Lung (tissue), 12 donors: Measurements from ENCODE around the gene SEC23A. TPM values are rescaled to one million over a fixed set of nuclear protein-coding genes. Genes with fewer than 3 reads are reported as not detected.
"Not testable (repeated sequence)": the region's sequence is repeated elsewhere in the genome, so short reads cannot be mapped to it uniquely, and the experiment has no call there.

Experiments used
- ATAC-seq: fragments of 200-7000 bp; cut with Tn5 transposase; one replicate; pipeline ENCODE4 v1.9.1; 2020; ENCODE audit warnings: moderate number of reproducible peaks; ENCODE audit not compliant: insufficient read depth, low FRiP score
- DNase-seq, 3 donors: peaks; one replicate each; pipeline ENCODE4 v3.0.0-alpha.2; 2013 to 2017
- H3K27ac ChIP-seq, 2 donors: one replicate each; pipeline ENCODE4 v1.5.1; 2013; ENCODE audit warnings: mild to moderate bottlenecking in 2 of 2, moderate library complexity in 2 of 2, control low read depth in 1 of 2, inconsistent platforms in 1 of 2, low read depth in 1 of 2, low read length in 1 of 2
- H3K27me3 ChIP-seq, 3 donors: one replicate each; pipeline ENCODE4 v1.5.1; 2013; ENCODE audit warnings: low read length in 2 of 3; ENCODE audit not compliant: control insufficient read depth in 3 of 3, insufficient read depth in 3 of 3
- H3K36me3 ChIP-seq, 4 donors: one replicate each; pipeline ENCODE4 v1.5.1; 2013; ENCODE audit warnings: low read length in 4 of 4, mild to moderate bottlenecking in 1 of 4, moderate library complexity in 1 of 4; ENCODE audit not compliant: control insufficient read depth in 4 of 4, insufficient read depth in 4 of 4
- H3K4me1 ChIP-seq, 5 donors: one replicate each; pipeline ENCODE4 v1.5.1; 2013; ENCODE audit warnings: low read length in 5 of 5, mild to moderate bottlenecking in 2 of 5, moderate library complexity in 1 of 5; ENCODE audit not compliant: control insufficient read depth in 5 of 5, insufficient read depth in 5 of 5
- H3K4me3 ChIP-seq: one replicate; pipeline ENCODE4 v1.5.1; 2013; ENCODE audit warnings: mild to moderate bottlenecking, control low read depth, moderate library complexity
- H3K9ac ChIP-seq, 2 donors: one replicate each; pipeline ENCODE4 v1.5.1; 2013; ENCODE audit warnings: low read length in 2 of 2, control low read depth in 1 of 2; ENCODE audit not compliant: insufficient read depth in 1 of 2
- H3K9me3 ChIP-seq, 4 donors: one replicate each; pipeline ENCODE4 v1.5.1; 2013; ENCODE audit warnings: low read length in 3 of 4, mild to moderate bottlenecking in 1 of 4, moderate library complexity in 1 of 4; ENCODE audit not compliant: control insufficient read depth in 4 of 4, insufficient read depth in 3 of 4
- CTCF ChIP-seq: IDR thresholded peaks from 2 replicates; pipeline ENCODE4 v1.5.1; 2012; ENCODE audit warnings: mild to moderate bottlenecking; ENCODE audit errors: control extremely low read depth, extremely low read depth
- WGBS, 2 donors: extraction: QIAGEN DNeasy Blood & Tissue Kit; methylation state at CpG; one replicate each; pipeline ENCODE4 v1.1.7; 2013; 5-methylcytosine and 5-hydroxymethylcytosine counted together
- polyA plus RNA-seq, 2 donors: library from polyadenylated mRNA; stranded (reverse); fragments of 200-250 nt; gene quantifications; one replicate each; pipeline ENCODE4 v1.2.1, GENCODE V29; 2013
- total RNA-seq, 2 donors: library from RNA; depleted of rRNA in 1 of 2; stranded (reverse); fragments of >200 nt in 1 of 2; gene quantifications; one replicate each; pipeline ENCODE4 v1.2.1, GENCODE V29; 2014 to 2021
- donor health status: control.
- donor health status: control.
- donor health status: Bipolar disorder and iron deficiency.
- donor health status: healthy.
- donor health status: DM: yes; HTN: yes; CAD: no.

Gene SEC23A
- total and polyA plus RNA-seq, 4 donors: 10.6 to 78.9 (median 37.1) TPM

- Histone ChIP-seq H3K27ac (no peak overlapping the region), H3K4me3 (no peak overlapping the region), H3K9ac (no peak overlapping the region), H3K27me3 (no peaks in the 10 kb centered on the region), H3K4me1 (no peaks in the 10 kb centered on the region), H3K36me3 (peaks cover 9 to 48% (median 27%) of the 10 kb centered on the region in 4 donors), H3K9me3 (peaks cover 2 to 10% (median 7%) of the 10 kb centered on the region in 4 donors)
- ATAC-seq (no peak), DNase-seq (no peak)
- 95 to 97% methylated on average over 4 of the region's 4 CpGs for WGBS, 2 donors
- no peak for TF ChIP-seq CTCF
These were observed 42.1 kb downstream of the SEC23A start for GRCh38 chr14:39060818-39061437.

- ATAC-seq: no peak
- H3K36me3 ChIP-seq: peaks cover 16 to 49% (median 43%) of the 10 kb centered on the region in 4 donors
These were observed 47.1 kb downstream of the SEC23A start for GRCh38 chr14:39055786-39056474.

GRCh38 chr14:39052869-39053454 lies 50.1 kb downstream of the SEC23A start:
- ATAC-seq, H3K4me1 ChIP-seq: not testable (repeated sequence)
- 92 to 99% methylated on average over 5 of the region's 5 CpGs for WGBS, 2 donors

More at GRCh38 chr14:39055786-39056474, 47.1 kb downstream of the SEC23A start:
- DNase-seq: peak in 1 of 3 donors; percentile 4
- H3K4me3 ChIP-seq: no peak overlapping the region
- peaks cover 4 to 18% (median 9%) of the 10 kb centered on the region in 4 donors for H3K9me3 ChIP-seq
- TF ChIP-seq CTCF: no peak
- H3K27me3 ChIP-seq: no peaks in the 10 kb centered on the region
- H3K27ac ChIP-seq: no peak overlapping the region
- WGBS, 2 donors: 87 to 90% methylated on average over 10 of the region's 10 CpGs
- no peak overlapping the region for H3K9ac ChIP-seq
- H3K4me1 ChIP-seq: no peaks in the 10 kb centered on the region

GRCh38 chr14:39050389-39050788 lies 52.6 kb downstream of the SEC23A start:
- Histone ChIP-seq H3K27ac (no peak overlapping the region), H3K36me3 (peaks cover 14 to 47% (median 42%) of the 10 kb centered on the region in 4 donors), H3K9me3 (peaks cover 0 to 4% (median 0%) of the 10 kb centered on the region in 4 donors), H3K9ac (no peak overlapping the region), H3K4me3 (no peak overlapping the region), H3K4me1 (no peaks in the 10 kb centered on the region), H3K27me3 (no peaks in the 10 kb centered on the region)
- WGBS, 2 donors: 80 to 87% methylated on average over 2 of the region's 2 CpGs
- DNase-seq: no peak
- no peak for ATAC-seq
- TF ChIP-seq CTCF: no peak

More at GRCh38 chr14:39052869-39053454, 50.1 kb downstream of the SEC23A start:
- DNase-seq, H3K9ac ChIP-seq, H3K27me3 ChIP-seq, H3K4me3 ChIP-seq, H3K27ac ChIP-seq: not testable (repeated sequence)
- Histone ChIP-seq H3K9me3 (peaks cover 4 to 18% (median 9%) of the 10 kb centered on the region in 4 donors), H3K36me3 (peaks cover 19 to 54% (median 42%) of the 10 kb centered on the region in 4 donors)

GRCh38 chr14:39045889-39046288 lies 57.1 kb downstream of the SEC23A start:
- not testable (repeated sequence) for H3K9ac ChIP-seq, ATAC-seq, H3K27ac ChIP-seq, DNase-seq, H3K9me3 ChIP-seq, H3K27me3 ChIP-seq, H3K4me3 ChIP-seq, H3K4me1 ChIP-seq
- 95 to 97% methylated on average over 6 of the region's 6 CpGs for WGBS, 2 donors
- peaks cover 10 to 41% (median 26%) of the 10 kb centered on the region in 4 donors for H3K36me3 ChIP-seq
